Measurements from ENCODE around the gene DNAJA4.

DNA sequence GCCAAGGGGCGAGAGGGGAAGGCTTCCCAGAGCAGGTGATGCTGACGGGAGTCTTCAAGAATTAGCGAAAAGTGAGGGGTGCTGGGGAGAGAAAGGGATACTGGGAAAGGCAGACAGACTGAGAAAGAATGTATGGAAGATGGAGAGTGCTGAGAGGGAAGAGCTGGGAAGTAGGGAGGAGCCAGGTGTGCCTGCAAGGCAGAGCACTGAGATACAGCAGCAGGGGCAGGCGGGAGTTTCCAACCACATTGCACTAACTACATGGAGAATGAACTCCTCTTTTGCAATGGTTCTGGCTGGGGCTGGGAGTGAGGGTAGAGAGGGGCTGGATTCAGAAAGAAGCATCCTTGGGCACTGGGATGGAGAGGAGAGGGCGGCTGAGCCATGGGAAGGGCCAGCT lies 59.8 kb downstream of the DNAJA4 start:
- TF ChIP-seq, protein P1, sequence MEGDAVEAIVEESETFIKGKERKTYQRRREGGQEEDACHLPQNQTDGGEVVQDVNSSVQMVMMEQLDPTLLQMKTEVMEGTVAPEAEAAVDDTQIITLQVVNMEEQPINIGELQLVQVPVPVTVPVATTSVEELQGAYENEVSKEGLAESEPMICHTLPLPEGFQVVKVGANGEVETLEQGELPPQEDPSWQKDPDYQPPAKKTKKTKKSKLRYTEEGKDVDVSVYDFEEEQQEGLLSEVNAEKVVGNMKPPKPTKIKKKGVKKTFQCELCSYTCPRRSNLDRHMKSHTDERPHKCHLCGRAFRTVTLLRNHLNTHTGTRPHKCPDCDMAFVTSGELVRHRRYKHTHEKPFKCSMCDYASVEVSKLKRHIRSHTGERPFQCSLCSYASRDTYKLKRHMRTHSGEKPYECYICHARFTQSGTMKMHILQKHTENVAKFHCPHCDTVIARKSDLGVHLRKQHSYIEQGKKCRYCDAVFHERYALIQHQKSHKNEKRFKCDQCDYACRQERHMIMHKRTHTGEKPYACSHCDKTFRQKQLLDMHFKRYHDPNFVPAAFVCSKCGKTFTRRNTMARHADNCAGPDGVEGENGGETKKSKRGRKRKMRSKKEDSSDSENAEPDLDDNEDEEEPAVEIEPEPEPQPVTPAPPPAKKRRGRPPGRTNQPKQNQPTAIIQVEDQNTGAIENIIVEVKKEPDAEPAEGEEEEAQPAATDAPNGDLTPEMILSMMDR (IDR thresholded peaks at IDR 0.05) = no peak
- no peak for TF ChIP-seq POLR2A (IDR thresholded peaks at IDR 0.05)
